MM.1S (cell line): Measurements from ENCODE around the gene RACGAP1.

ENCODE experiments used
- DNase-seq: peaks from one replicate; pipeline ENCODE4 v3.0.0-alpha.2; 2015
- H2AFZ ChIP-seq: fragments of 300-600 bp; sonication (generic); 2 replicates; pipeline ENCODE4 v1.6.0; 2016; ENCODE audit warnings: antibody characterized with exemption, low read length
- H3F3A ChIP-seq: fragments of 300-600 bp; sonication (generic); 2 replicates; pipeline ENCODE4 v1.6.1; 2016; ENCODE audit warnings: mild to moderate bottlenecking, antibody characterized with exemption, low read length, moderate library complexity, mixed read lengths; ENCODE audit not compliant: insufficient read depth
- H3K27ac ChIP-seq: fragments of 300-600 bp; sonication (generic); 2 replicates; pipeline ENCODE4 v1.5.1; 2016; ENCODE audit warnings: mild to moderate bottlenecking, low read length
- H3K27me3 ChIP-seq: fragments of 300-600 bp; sonication (generic); replicated peaks from 2 replicates; pipeline ENCODE4 v1.6.0; 2016; ENCODE audit warnings: low read length; ENCODE audit not compliant: insufficient read depth
- H3K36me3 ChIP-seq: fragments of 300-600 bp; sonication (generic); replicated peaks from 2 replicates; pipeline ENCODE4 v1.6.1; 2016; ENCODE audit warnings: mild to moderate bottlenecking, low read length, mixed read lengths; ENCODE audit not compliant: insufficient read depth
- H3K4me1 ChIP-seq: fragments of 300-600 bp; sonication (generic); 2 replicates; pipeline ENCODE4 v1.6.1; 2016; ENCODE audit warnings: low read length, mixed read lengths
- H3K4me2 ChIP-seq: fragments of 300-600 bp; sonication (generic); 2 replicates; pipeline ENCODE4 v1.6.0; 2016; ENCODE audit warnings: low read depth, low read length
- H3K4me3 ChIP-seq: fragments of 300-600 bp; sonication (generic); 2 replicates; pipeline ENCODE4 v1.5.1; 2016; ENCODE audit warnings: low read length, mixed read lengths
- H3K79me2 ChIP-seq: fragments of 300-600 bp; sonication (generic); 2 replicates; pipeline ENCODE4 v1.6.1; 2016; ENCODE audit warnings: mixed run types, low read length, mixed read lengths
- H3K9ac ChIP-seq: fragments of 300-600 bp; sonication (generic); 2 replicates; pipeline ENCODE4 v1.6.1; 2016; ENCODE audit warnings: low read length, mixed read lengths
- H3K9me2 ChIP-seq: fragments of 300-600 bp; sonication (generic); replicated peaks from 2 replicates; pipeline ENCODE4 v1.6.1; 2016; ENCODE audit warnings: mild to moderate bottlenecking, low read length, mixed read lengths; ENCODE audit not compliant: insufficient read depth
- H3K9me3 ChIP-seq: fragments of 300-600 bp; sonication (generic); replicated peaks from 2 replicates; pipeline ENCODE4 v1.6.1; 2016; ENCODE audit warnings: mild to moderate bottlenecking, low read length, mixed read lengths; ENCODE audit not compliant: insufficient read depth
- H4K20me1 ChIP-seq: fragments of 300-600 bp; sonication (generic); 2 replicates; pipeline ENCODE4 v1.6.1; 2016; ENCODE audit warnings: mild to moderate bottlenecking, low read length, moderate library complexity, mixed read lengths; ENCODE audit not compliant: insufficient read depth
- EZH2 ChIP-seq: fragments of 300-600 bp; sonication (generic); optimal IDR thresholded peaks from 2 replicates; pipeline ENCODE3; 2017; ENCODE audit warnings: low read depth, mild to moderate bottlenecking, antibody characterized with exemption, low read length, mixed read lengths
- EZH2phosphoT487 ChIP-seq: fragments of 300-600 bp; sonication (generic); IDR thresholded peaks from 2 replicates; pipeline ENCODE4 v1.6.1; 2018; ENCODE audit warnings: antibody characterized with exemption, low read length
- TF ChIP-seq, protein P1 (sequence below): fragments of 300-600 bp; sonication (generic); IDR thresholded peaks from 2 replicates; pipeline ENCODE4 v1.5.1; 2016; ENCODE audit warnings: antibody characterized with exemption, low read length, mixed read lengths

The RACGAP1 gene

DNA sequence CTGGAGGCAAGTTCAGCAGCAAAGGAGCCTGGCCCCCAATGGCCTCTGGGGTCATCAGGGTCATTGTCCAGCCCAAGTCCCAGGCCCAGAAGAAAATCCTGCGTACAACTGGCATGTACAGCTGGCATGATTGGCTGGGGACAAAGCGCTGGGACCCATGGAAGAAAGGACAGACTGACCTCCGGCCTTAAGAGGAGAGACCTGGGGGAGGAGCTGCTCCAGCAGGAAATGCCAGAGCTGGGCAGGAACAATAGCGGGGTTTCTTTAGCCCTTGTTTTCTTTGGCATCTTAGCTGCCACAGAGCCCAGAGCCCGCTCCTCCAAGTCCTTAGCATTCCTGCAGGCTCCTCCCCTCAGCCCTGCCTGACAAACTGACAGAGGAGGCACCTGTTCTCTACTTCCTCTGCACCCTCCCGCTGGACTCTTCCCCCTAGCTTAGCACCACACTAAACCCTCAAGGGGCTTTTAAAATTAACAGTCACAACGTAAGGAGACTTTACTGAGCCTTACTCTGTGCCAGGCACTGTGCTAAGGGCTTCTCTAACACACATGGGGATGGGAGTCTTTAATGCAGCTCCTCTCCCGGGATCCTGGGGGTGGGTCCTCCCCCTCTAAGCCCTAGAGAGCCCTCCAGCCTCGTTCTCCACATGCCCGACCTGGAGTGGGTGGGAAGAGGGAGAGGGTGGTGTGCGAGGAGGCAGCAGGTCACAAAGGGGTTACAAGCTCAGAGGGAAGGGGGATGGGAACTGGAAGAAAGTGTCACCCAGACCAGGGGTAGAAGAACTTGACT lies 65.4 kb downstream of the RACGAP1 start:
- Histone ChIP-seq H3K9ac (no peak overlapping the region), H3K9me2 (no peaks in the 10 kb centered on the region), H3F3A (no peaks in the 10 kb centered on the region), H3K27ac (no peak overlapping the region), H3K9me3 (no peaks in the 10 kb centered on the region), H3K4me2 (no peak overlapping the region), H3K4me3 (no peak overlapping the region), H3K4me1 (no peaks in the 10 kb centered on the region), H2AFZ (no peak overlapping the region), H3K27me3 (peaks cover 82% of the 10 kb centered on the region), H4K20me1 (no peaks in the 10 kb centered on the region), H3K79me2 (no peaks in the 10 kb centered on the region), H3K36me3 (no peaks in the 10 kb centered on the region)
- TF ChIP-seq EZH2phosphoT487 (no peak), EZH2 (no peak)
- TF ChIP-seq, protein P1, sequence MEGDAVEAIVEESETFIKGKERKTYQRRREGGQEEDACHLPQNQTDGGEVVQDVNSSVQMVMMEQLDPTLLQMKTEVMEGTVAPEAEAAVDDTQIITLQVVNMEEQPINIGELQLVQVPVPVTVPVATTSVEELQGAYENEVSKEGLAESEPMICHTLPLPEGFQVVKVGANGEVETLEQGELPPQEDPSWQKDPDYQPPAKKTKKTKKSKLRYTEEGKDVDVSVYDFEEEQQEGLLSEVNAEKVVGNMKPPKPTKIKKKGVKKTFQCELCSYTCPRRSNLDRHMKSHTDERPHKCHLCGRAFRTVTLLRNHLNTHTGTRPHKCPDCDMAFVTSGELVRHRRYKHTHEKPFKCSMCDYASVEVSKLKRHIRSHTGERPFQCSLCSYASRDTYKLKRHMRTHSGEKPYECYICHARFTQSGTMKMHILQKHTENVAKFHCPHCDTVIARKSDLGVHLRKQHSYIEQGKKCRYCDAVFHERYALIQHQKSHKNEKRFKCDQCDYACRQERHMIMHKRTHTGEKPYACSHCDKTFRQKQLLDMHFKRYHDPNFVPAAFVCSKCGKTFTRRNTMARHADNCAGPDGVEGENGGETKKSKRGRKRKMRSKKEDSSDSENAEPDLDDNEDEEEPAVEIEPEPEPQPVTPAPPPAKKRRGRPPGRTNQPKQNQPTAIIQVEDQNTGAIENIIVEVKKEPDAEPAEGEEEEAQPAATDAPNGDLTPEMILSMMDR = no peak
- DNase-seq = no peak

DNA sequence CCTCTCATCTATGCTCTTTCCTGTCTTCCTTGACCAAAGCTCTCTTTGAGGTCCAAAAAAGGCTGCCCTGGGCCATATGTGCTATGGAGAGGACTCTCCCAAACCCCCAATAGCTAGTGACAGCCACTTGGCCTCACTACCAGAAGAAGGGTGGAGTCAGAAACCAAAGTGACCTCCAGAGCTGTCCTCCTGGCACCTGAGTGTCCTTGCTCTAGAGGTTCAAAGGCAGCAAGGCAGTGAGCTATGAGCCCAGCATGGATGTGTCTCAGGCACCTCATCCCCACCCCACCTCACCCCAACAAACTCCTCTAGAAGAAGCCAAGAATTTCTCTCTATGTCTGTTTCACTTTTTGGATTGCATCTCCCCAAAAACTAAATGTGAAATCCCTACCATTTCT lies 67.7 kb downstream of the RACGAP1 start:
- no peaks in the 10 kb centered on the region for H4K20me1 ChIP-seq

DNA sequence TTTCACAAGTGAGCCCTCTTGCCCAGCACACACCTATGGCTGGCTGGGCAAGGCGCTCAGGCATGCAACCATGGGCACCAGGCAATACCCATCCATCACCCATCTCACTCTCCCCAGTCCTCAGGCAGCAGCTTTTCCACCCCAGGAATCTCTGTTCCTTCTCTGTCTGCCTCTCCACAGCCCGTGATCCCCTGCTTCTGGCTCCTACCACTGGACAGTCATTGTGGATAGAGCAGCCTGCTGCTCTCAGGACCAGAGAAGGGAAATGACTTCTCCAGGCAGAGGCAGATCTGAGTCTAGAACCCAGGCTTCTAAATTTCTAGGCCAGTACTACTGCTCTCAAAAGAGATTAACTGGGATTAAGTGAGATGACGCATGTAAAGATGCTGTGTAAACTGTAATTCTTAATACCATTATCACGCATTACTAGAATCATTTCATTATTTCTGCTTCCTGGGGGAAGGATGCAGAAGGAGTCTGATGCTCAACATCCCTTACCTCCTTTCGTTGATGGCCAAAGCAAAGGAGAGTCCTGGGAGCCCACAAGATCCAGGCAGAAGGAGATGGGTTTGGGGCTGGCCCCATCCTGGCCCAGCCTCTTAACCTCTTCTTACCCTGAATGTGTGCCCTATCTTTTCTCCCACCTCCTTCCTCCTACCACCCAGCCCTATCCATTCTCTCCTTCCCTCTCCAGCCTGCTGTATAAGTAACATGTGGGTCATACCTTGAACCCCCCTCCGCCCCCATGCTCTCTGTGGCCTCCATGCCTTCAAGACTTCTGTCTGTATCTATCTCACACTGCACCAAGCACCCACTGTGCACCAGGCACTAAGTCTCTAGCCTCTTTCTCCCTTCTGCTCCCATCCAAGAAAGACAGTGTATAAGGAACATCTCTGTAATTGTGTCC lies 68.4 kb downstream of the RACGAP1 start:
- DNase-seq = no peak
- Histone ChIP-seq H3K9ac (no peak overlapping the region), H3K9me2 (no peaks in the 10 kb centered on the region), H3K9me3 (no peaks in the 10 kb centered on the region), H3K4me3 (no peak overlapping the region), H3K36me3 (no peaks in the 10 kb centered on the region), H3K4me2 (no peak overlapping the region), H3K27me3 (peaks cover 62% of the 10 kb centered on the region), H3K79me2 (no peaks in the 10 kb centered on the region), H3K27ac (no peak overlapping the region), H3F3A (no peaks in the 10 kb centered on the region), H3K4me1 (no peaks in the 10 kb centered on the region), H2AFZ (no peak overlapping the region), H4K20me1 (no peaks in the 10 kb centered on the region)
- TF ChIP-seq, protein P1 = no peak
- TF ChIP-seq EZH2phosphoT487 (no peak), EZH2 (no peak)

More for the DNA sequence above, 67.7 kb downstream of the RACGAP1 start:
- no peaks in the 10 kb centered on the region for H3K79me2 ChIP-seq
- H3K9ac ChIP-seq = no peak overlapping the region
- no peak overlapping the region for H3K27ac ChIP-seq
- no peak overlapping the region for H3K4me2 ChIP-seq
- H3K9me3 ChIP-seq = no peaks in the 10 kb centered on the region
- H3F3A ChIP-seq = no peaks in the 10 kb centered on the region
- H3K27me3 ChIP-seq = peaks cover 65% of the 10 kb centered on the region
- no peak overlapping the region for H3K4me3 ChIP-seq
- H3K36me3 ChIP-seq = no peaks in the 10 kb centered on the region
- no peak for DNase-seq
- H3K9me2 ChIP-seq = no peaks in the 10 kb centered on the region
- H3K4me1 ChIP-seq = no peaks in the 10 kb centered on the region
- no peak overlapping the region for H2AFZ ChIP-seq
- TF ChIP-seq, protein P1 = no peak
- TF ChIP-seq EZH2 (no peak), EZH2phosphoT487 (no peak)
